ENCODE data around the gene AIPL1.

Gene AIPL1

DNA sequence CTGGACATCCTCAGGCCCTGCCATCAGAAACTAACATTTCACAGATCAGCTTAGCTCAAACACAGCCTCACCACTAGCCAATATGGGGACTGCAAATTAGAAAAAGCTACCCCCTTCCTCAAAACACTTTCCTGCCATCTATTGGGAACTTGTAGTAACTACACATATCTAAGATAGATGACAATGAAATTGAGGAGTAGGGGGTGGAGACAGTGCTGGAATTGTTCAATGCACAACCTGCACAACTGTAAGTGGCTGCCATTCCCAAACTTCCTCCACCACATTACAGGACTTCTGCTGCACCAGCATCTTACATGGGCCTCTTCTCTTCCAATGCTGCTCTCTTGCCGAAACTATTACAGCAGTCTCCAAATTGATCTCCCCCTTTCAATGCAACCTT, 21.9 kb downstream of the AIPL1 start:
- peak in 1 of 2 donors; percentile 11 for DNase-seq

DNA sequence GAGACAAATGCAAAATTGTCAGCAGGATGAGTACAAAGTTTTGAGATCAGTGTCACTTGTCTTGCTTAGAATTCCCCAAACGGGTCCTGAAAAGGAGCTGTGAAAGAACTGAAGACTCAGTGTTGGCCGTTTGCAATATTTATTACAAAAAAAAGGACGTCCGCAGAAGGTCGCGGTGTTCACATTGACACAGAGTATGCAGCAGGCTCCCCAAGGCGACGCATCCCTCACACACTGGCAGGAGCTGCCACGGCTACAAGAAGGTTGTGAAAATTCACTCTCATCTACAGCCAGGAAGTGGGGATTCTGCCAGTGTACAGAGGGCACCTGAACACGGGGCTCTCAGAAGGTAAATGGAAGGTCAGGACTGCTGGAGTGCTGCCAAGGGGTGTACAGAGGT, 26.2 kb downstream of the AIPL1 start:
- DNase-seq = no peak

DNA sequence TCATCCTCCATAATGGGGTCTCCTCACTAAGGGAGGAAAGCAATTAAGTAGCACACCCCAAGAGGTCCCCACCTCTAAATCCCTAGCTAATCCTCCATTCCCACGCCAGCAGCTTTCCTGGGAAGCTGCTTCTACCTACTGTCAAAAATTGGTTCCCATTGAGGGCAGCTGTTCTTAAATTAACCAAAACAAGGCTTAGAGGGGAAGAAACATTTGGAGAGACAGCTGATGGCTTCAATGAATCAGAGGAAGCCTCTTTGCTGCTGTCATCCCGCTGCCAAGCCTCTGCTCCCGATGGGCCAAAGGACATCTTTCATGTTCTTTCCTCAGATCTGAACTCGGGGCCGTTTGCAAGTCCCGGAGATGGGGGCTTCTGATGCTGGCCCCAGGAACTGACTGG, 26.6 kb downstream of the AIPL1 start:
- DNase-seq = no peak

DNA sequence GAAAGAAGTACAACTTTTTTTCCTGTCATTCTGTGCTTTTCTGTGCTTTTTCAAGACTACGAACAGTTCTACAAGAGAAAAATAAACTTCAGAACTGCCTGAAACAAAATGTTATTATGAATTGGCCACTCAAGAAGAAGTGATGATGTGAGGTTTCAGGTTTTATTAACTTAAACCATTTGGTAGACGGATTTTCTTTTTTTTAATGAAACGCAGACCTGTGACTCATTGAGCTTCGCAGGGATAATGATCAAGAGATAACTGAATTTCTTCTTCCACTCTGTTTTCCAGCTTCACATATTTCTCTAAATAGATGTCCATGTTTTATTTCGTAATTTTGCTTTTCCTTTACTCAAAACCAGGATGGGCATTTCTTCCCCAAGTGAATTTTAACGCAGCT, 32.7 kb downstream of the AIPL1 start:
- no peak for DNase-seq

DNA sequence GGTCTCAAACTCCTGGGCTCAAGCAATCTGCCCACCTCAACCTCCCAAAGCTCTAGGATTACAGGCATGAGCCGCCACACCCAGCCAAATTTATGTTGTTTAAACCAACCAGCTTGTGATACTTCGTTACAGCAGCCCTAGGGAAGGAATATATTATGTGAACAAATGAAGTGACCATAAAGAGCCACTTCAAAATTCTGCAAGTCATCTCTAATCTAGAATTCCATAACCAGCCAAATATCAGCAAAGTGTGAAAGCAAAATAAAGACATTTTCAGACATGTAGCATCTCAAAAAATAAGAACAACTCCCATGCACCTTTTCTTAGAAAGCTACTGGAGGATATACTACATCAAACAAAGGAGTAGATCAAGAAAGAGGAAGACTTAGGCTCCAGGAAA, 36.0 kb downstream of the AIPL1 start:
- DNase-seq = no peak

DNA sequence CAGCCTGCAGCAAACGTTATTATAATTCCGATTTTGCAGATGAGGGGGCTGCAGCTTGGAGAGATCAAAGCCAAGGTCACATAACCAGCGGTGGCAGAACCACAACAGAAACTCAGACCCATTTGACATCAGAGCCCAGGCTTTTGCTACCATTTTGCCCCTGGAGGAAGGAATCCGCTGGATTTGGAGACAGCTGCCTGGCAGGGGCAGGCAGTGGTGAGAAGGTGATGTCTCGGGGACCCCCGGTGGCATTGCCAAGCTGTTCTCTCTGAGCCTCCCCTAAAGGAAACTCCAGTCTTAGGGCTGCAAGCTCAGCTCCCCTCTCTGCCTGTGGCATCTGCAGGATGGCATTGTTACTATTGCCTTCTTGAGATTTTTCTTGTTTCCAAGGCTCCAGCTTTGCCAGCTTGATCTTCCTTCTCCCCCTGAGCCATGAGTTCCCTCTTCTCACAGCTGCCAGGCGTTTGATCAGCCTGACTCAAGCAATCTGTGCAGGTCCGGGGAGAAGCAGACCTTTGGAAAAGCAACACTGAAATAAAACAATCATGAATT, 40.8 kb downstream of the AIPL1 start:
- DNase-seq = no peak

DNA sequence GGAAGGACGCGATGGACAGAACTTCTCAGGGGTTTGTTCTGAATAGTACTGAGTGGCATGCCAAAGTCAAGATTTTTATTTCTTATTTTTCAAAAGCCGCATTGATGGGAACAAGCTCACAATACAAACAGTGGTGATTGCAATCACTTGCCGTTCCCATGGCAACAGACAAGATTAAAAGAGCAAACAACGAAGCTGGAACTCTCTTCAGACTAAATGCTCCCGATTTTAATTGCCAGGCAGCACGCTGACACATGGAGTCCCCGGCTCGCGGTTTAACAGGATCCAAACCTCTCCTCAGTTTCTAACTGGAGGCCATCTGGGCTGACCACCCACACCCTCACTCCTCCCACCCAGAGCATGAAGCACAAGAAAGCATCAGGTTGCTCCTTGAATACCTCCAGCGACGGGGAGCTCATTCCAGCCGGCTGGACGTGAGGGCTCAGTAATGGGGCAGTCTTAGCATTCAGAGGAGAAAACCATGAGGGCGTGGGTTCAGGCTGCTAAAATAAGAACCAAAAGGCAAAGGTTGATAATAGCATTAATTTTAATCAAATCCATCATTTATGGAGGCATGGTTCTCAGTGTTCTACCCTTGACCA, 41.5 kb downstream of the AIPL1 start:
- no peak for DNase-seq

DNA sequence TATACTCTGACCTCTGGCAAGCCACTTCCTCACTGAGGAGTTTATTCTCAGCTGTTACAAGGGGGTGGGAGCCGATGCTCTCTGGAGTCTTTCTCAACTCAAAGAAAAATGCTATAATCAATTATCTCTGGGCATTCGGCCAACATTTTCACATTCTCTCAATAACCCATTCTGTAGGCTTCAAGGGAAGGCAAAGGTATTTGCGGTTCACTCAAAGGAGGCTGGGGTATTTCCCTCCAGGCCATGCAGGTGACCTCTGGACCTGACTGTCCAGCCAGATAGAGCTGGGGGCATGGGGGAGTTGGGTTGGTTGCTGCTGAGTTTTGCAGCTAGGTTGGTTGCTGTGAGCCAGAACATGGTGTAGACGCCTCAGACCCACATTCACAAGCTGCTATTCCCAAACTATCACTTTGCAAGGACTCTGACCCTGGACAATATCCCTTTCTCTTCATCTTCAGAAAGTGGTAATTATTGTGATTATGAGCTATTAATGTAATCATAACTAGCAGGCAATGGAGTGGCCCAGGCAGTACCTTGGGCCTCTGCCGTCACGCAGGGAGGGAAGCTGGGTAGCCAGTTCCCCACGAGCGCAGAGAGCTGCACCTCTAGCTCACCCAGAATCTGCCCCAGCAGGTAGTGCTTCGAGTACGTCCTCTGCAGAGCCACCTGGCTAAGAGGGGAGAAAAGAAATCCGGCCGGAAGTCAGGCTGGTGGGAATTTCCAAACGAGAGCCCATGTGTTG, 42.1 kb downstream of the AIPL1 start:
- no peak for DNase-seq

DNA sequence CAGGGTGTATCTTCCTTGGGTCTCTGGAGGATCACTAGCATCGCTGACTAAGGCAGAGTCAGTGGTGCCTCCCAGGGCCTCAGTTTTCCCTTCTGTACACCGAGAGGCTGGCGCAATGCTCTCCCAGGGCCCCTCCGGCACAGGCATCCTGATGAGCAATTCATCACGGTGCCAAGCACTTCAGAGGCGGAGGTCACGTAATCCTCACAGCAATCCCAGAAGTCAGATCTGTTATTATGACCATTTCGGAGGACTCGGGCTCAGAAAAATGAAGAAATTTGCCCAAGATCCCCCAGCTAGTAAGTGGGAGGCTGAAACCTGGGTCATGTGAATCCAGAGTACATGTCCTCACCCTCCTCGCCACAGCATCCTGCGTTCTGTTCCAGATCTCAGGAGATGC, 46.5 kb downstream of the AIPL1 start:
- DNase-seq = no peak

DNA sequence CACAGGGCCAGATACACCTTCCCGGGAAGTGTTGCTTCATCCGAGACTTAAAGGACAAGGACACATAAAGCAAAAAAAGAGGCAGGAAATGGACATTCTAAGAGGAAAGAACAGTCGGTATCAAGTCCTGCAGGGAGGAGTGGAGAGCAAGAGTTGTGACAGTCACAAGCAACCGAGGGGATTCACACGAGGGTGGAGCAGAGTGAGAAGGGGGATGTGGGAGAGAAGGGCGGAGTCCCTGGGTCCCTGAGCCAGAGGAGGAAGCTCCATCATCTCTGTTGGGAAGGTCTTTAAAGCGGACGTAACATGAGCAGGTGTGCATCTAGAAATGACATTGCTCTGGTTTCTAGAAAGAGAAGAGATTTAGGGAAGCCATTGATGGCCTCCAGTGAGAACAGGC, 47.1 kb downstream of the AIPL1 start:
- no peak for DNase-seq

DNA sequence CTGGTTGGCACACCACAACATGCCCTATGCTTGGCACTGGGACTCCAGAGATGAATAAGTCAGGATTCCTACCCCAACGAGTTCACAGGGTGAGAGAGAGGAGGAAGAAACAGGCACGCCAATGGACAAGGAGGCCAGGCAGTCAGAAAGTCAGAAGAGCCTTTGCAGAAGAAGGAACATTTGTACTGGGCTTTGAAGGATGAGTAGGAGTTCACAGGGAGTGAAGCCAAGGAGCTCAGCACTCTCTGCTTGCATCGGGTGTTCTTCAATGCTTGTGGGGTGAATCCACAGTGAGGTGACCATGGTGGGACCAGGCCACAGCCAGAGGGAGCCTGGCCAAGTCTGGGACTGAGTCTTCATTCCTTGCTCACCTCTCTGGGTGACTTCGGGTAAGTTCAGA, 47.5 kb downstream of the AIPL1 start:
- DNase-seq = no peak

DNA sequence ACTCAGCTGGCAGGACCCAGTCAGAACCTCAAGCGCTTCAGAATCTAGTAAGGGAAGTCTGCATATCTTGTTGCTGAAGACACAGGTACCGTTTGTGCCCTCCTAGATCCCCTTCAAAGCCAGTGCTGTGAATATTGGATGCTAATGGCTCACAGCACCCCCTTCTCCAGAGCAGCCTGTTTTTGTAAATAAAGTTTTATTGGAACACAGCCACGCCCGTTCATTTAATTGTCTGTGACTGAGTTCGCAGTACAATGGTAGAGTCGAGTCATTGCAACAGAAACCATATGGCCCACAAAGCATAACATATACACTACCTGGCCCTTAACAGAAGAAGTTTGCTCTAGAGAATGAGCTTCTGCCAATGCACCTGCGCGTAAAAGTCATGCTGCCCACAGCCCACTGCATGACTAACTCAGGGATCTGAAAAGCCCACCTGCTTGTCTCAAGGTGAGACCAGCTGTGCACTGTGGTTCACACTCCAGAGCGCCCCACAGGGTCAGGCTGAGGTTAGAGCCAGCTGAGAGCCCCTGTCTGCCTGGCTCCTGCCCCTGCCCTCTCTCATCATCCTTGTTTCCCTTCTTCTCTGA, 48.8 kb downstream of the AIPL1 start:
- no peak for DNase-seq

DNA sequence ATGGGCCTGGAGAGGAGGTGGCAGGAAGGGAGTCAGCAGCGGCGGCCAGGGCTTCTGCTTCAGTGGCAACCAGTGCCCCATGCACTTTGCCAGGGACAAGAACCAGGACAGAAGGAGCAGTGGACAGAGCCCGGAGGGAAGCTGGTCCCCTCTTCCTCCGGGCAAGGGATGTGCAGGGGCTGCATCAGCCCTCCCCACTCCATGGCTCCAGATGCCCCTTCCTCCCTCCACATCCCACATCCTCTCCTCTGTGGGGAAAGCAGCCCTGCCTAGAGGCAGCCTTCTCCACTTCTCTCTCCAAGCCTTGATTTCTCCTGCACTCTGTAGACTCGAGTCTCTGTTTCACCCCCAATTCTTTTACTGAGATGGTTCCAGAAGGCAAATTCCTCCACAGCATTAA, 50.4 kb downstream of the AIPL1 start:
- DNase-seq = no peak

DNA sequence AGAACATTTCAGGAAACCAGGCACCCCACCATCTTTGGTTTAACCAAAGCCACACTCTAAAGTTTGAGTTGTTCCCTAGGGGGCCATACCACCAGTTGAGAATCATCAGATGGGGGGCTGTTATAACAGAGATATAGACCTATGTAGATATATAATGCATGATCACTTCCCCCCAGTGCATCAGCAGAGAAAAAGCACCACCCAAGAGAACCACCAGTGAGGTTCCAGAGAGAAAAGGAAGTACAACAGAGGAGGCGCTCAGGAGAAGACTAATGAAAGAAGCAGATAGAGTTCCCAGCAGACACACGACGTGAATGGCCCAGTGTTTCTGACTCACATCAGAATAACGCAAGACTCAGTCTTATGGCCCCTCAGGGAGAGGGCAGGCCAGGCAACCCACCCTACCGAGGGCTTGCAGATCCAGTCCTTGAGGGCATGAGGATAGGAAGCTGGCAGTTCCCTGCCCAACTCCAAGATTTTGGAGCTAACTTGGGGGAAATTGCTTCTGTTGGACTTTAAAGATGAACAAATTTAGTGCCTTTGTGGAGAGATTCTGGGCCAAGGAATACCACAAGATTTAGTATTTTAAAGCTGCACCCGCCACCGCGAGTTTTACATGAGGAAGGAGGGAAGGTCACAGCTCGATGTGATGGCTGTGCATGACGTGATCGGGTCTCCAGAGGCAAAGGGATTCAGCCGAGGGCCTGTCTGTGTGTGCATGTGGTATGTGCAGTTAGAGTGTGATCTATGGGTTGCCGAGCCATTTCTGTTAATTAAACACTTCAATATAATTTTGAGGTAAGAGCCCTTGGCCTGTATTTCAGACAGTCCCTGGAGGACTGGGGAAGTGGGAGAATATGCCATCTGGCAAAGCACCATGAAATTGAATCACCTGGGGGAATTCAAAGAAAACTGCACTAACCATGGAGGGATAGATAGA, 53.1 kb downstream of the AIPL1 start:
- no peak for DNase-seq

DNA sequence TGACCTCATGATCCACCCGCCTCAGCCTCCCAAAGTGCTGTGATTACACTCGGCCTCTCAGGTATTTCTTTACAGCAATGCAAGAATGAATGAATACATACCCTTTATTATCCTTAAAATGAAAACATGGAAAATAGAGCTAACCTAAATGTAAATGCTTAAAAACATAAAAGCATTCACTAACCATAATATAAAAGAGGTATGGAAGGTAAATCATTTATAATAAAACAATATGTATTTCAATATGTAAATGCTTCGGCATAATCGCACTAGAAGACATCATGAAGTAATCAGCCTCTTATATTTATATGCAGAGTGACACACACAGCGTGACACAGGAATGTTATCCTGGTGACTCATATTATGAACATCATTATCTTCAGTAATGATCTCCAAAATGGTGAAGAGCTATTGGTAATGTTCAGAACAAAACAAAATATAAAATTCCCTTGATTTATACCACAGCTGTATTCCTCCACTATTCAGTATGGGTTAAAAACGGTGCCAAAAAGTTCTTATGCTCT, 53.9 kb downstream of the AIPL1 start:
- no peak for DNase-seq

DNA sequence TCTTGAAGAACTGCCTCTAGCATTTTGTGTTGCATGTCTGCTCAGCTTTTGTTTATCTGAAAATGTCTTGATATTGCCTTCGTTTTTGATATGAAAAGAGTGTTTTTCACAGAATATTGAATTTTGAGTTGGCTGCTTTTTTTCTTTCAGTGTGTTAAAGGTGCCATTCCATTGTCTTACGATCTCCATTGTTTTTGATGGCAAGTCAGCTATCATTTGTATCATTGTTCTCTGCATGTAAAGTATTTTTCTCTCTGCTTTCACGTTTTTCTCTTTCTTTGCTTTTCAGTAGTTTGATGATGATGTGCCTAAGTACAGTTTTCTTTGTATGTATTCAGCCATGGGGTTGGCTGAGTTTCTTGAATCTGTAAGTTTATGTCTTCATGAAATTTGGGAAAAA, 57.0 kb downstream of the AIPL1 start:
- DNase-seq = no peak

DNA sequence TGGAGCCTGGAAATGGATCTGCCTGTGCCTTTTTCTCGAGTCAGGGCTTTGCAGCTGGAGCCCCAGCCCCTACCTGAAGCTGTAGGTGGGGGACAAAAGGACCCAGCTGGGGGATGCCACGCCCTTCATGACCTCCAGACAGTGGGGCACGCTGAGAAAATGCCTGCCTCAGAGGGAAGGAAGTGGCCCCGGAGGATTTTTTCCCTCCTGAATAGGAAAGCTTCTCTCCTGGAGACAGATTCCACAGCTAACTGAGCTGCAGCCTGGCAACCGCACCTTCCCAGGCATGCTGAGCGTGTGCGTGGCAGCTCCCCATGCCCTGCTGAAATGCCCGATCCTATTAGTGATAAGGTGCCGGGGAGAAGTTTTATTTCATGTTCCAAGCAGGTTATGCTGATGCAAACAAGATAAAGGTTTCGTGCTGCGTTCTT, 58.0 kb downstream of the AIPL1 start:
- DNase-seq = no peak

DNA sequence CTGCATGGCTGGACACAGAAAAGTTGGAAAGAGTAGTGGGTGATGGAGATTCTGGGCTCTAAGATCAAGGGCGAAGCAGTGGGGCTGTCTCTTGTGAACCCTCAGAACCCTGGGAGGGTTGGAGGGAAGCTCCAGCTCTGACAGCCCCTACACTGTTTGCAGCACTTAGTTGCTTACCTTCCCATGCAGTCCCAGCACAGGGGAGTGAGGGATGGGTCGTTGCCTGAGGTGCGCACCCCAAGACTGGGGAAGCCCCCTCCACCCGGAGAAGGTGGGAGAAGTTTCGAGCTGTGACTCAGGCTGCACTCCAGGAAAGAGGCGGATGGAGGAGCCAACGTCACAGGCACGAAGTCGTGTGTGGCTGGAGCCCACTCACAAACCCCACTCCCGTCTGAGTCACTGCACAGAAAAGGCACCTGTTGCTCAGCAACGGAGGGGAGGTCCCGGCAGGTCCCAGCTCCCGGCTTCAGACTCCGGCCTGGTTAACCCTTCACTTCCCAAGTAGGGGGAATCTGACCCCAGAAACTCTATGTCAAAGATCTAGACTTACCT, 60.1 kb downstream of the AIPL1 start:
- DNase-seq = no peak

DNA sequence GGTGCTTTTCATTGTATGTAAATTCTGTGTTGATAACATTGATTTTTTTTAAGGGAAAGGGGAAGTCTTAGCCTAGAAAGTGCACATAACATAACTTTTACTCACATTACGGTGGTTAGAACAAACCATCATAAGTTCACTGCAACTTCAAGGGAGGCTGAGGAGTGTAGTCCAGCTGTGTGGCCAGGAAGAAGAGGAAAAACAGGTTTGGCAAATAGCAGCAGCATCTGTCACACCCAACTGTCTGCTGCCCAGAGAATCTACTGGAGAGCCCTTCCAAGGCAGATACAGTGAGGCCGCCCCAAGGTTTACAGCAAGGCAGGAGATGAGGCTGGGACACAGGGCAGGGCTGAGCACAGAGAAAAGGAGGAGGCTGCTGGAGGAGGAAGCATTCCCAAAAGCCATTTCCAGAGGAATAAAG, 60.6 kb downstream of the AIPL1 start:
- no peak for DNase-seq
